ENCODE results near the gene ELN.

The ELN gene

GRCh38 chr7:74068378-74069085, 40.6 kb downstream of the ELN start:
- no peaks in the 10 kb centered on the region for H3K36me3 ChIP-seq (replicated peaks; ENCODE audit: low read depth, low read length)
- H3K4me3 ChIP-seq (ENCODE audit: low read length) = no peak overlapping the region
- peak overlapping the region; percentile 34 for H3K4me2 ChIP-seq (ENCODE audit: low read length)
- H3K79me2 ChIP-seq (ENCODE audit: low read length) = no peaks in the 10 kb centered on the region
- H4K20me1 ChIP-seq (ENCODE audit: insufficient read depth, low read length) = no peaks in the 10 kb centered on the region
- no peaks in the 10 kb centered on the region for H3K9me3 ChIP-seq (ENCODE audit: insufficient read depth, low read length)
- H3K27ac ChIP-seq (ENCODE audit: low read length) = no peak overlapping the region
- no peak for TF ChIP-seq EZH2phosphoT487 (IDR thresholded peaks at IDR 0.05; ENCODE audit: low read depth)
- no peak for TF ChIP-seq CTCF (IDR thresholded peaks at IDR 0.05; ENCODE audit: low read depth, low read length)
- H2AFZ ChIP-seq (ENCODE audit: low read depth, low read length) = peak overlapping the region; percentile 71
- no peaks in the 10 kb centered on the region for H3K27me3 ChIP-seq (ENCODE audit: low read depth, low read length)
- no peak overlapping the region; the same call in 1 of the 2 replicates for H3K9ac ChIP-seq (ENCODE audit: low read length)
- H3K4me1 ChIP-seq (ENCODE audit: low read length) = peaks cover 12% of the 10 kb centered on the region

GRCh38 chr7:74069086-74069541, 41.1 kb downstream of the ELN start:
- Histone ChIP-seq H3K9me3 (ENCODE audit: insufficient read depth, low read length) (no peaks in the 10 kb centered on the region), H3K27ac (ENCODE audit: low read length) (no peak overlapping the region), H3K4me2 (ENCODE audit: low read length) (0 out of 2 replicates have a peak overlapping the region, but pooled peaks have one; percentile 34), H3K4me3 (ENCODE audit: low read length) (no peak overlapping the region), H3K9ac (ENCODE audit: low read length) (no peak overlapping the region), H4K20me1 (ENCODE audit: insufficient read depth, low read length) (no peaks in the 10 kb centered on the region), H3K27me3 (ENCODE audit: low read depth, low read length) (no peaks in the 10 kb centered on the region), H3K4me1 (ENCODE audit: low read length) (peaks cover 12% of the 10 kb centered on the region), H2AFZ (ENCODE audit: low read depth, low read length) (no peak overlapping the region), H3K36me3 (replicated peaks; ENCODE audit: low read depth, low read length) (no peaks in the 10 kb centered on the region), H3K79me2 (ENCODE audit: low read length) (no peaks in the 10 kb centered on the region)
- TF ChIP-seq CTCF (IDR thresholded peaks at IDR 0.05; ENCODE audit: low read depth, low read length) (no peak), EZH2phosphoT487 (IDR thresholded peaks at IDR 0.05; ENCODE audit: low read depth) (no peak)

GRCh38 chr7:74069790-74070618, 42.0 kb downstream of the ELN start:
- H4K20me1 ChIP-seq (ENCODE audit: insufficient read depth, low read length) = no peaks in the 10 kb centered on the region
- H3K27ac ChIP-seq (ENCODE audit: low read length) = no peak overlapping the region
- no peak overlapping the region for H3K9ac ChIP-seq (ENCODE audit: low read length)
- H3K36me3 ChIP-seq (replicated peaks; ENCODE audit: low read depth, low read length) = no peaks in the 10 kb centered on the region
- H3K4me1 ChIP-seq (ENCODE audit: low read length) = peaks cover 12% of the 10 kb centered on the region
- no peak overlapping the region for H2AFZ ChIP-seq (ENCODE audit: low read depth, low read length)
- H3K4me3 ChIP-seq (ENCODE audit: low read length) = no peak overlapping the region
- no peaks in the 10 kb centered on the region for H3K27me3 ChIP-seq (ENCODE audit: low read depth, low read length)
- H3K79me2 ChIP-seq (ENCODE audit: low read length) = no peaks in the 10 kb centered on the region
- no peak overlapping the region for H3K4me2 ChIP-seq (ENCODE audit: low read length)
- H3K9me3 ChIP-seq (ENCODE audit: insufficient read depth, low read length) = no peaks in the 10 kb centered on the region
- no peak for TF ChIP-seq CTCF (IDR thresholded peaks at IDR 0.05; ENCODE audit: low read depth, low read length)
- no peak for TF ChIP-seq EZH2phosphoT487 (IDR thresholded peaks at IDR 0.05; ENCODE audit: low read depth)

GRCh38 chr7:74070619-74070921, 42.6 kb downstream of the ELN start:
- H3K4me2 ChIP-seq (ENCODE audit: low read length) = no peak overlapping the region
- H3K36me3 ChIP-seq (replicated peaks; ENCODE audit: low read depth, low read length) = no peaks in the 10 kb centered on the region
- no peaks in the 10 kb centered on the region for H3K27me3 ChIP-seq (ENCODE audit: low read depth, low read length)
- no peaks in the 10 kb centered on the region for H3K79me2 ChIP-seq (ENCODE audit: low read length)
- H3K9ac ChIP-seq (ENCODE audit: low read length) = no peak overlapping the region
- no peaks in the 10 kb centered on the region for H4K20me1 ChIP-seq (ENCODE audit: insufficient read depth, low read length)
- TF ChIP-seq EZH2phosphoT487 (IDR thresholded peaks at IDR 0.05; ENCODE audit: low read depth) (no peak), CTCF (IDR thresholded peaks at IDR 0.05; ENCODE audit: low read depth, low read length) (no peak)
- H3K4me3 ChIP-seq (ENCODE audit: low read length) = no peak overlapping the region
- peaks cover 12% of the 10 kb centered on the region for H3K4me1 ChIP-seq (ENCODE audit: low read length)
- H2AFZ ChIP-seq (ENCODE audit: low read depth, low read length) = no peak overlapping the region
- no peaks in the 10 kb centered on the region for H3K9me3 ChIP-seq (ENCODE audit: insufficient read depth, low read length)
- H3K27ac ChIP-seq (ENCODE audit: low read length) = no peak overlapping the region
